SK-N-MC (cell line): ENCODE results near the gene CPB2.

Experiments
- EZH2 ChIP-seq: fragments of 200-600 bp; sonication (generic); IDR thresholded peaks from one replicate; pipeline ENCODE4 v1.6.1; 2017; ENCODE audit warnings: antibody characterized with exemption
- POLR2AphosphoS5 ChIP-seq: IDR thresholded peaks from 2 replicates; pipeline ENCODE4 v1.6.1; 2012; ENCODE audit warnings: mild to moderate bottlenecking, low read depth, low read length, borderline replicate concordance

DNA sequence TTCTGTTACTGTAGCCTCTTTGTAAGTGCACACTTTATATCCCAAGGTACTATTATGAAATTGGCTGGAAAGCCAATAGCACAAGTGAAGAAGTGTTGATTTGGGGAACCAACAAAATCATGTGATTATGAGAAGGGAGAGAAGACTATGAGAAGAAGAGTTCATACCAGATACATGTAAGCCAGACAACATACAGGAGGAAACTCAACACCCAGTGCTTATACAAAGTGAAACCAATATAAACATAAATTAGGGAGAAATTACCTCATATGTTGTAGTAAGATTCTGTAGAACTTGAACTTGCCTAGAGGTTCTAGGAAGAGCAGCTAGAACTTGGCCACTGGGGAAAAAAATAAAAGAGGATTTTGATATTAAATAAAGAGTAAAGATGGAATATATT, 17.4 kb downstream of the CPB2 start:
- no peak for TF ChIP-seq POLR2AphosphoS5
- TF ChIP-seq EZH2: no peak
